ENCODE results near the gene SLC43A3. TPM values are rescaled to one million over a fixed set of nuclear protein-coding genes. Genes with fewer than 3 reads are reported as not detected.
A peak's percentile ranks its signal among the peaks of the same experiment; 100 is the strongest.
"Not testable (repeated sequence)": the region's sequence is repeated elsewhere in the genome, so short reads cannot be mapped to it uniquely, and the experiment has no call there.

The SLC43A3 gene
- total and polyA plus RNA-seq, 5 donors, result 20.7 to 37.0 (median 27.9) TPM

DNA sequence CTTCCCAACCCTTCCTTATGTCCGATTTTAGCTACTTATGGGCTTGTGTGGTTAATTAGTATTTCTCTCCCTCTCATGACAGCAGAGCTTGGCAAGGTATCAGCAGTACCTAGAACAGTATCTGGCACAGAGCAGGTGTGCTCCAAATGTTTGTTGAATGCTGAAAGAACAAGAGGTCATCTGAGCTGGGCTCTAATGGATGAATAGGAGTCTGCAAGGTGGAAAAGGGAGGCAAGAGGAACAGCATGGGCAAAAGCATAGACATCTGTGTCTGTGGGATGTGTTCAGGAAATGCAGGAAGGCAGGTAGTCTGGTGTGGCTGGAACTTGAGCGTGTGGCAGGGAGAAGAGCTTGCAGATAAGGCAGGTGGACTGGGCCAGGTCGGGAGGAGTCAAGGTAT, 65.0 kb downstream of the SLC43A3 start:
- intact Hi-C loops (cut with DNase I), result no loop called here
- Histone ChIP-seq H3K27me3 (ENCODE audit: control insufficient read depth, insufficient read depth) (no peaks in the 10 kb centered on the region), H3K4me3 (ENCODE audit: low read length) (no peak overlapping the region), H3K4me1 (ENCODE audit: control insufficient read depth, insufficient read depth, low read length) (no peaks in the 10 kb centered on the region), H3K27ac (ENCODE audit: low read length) (no peak overlapping the region), H3K9me3 (ENCODE audit: control insufficient read depth, low read length) (no peaks in the 10 kb centered on the region)
- no peak for ATAC-seq
- no peak for DNase-seq
- 80% methylated on average over 3 of the region's 3 CpGs for WGBS

GRCh38 chr11:57361420-57361819, 65.5 kb downstream of the SLC43A3 start:
- intact Hi-C loops (cut with DNase I); ATAC-seq; H3K27ac ChIP-seq (ENCODE audit: low read length); H3K4me1 ChIP-seq (ENCODE audit: control insufficient read depth, insufficient read depth, low read length); H3K27me3 ChIP-seq (ENCODE audit: control insufficient read depth, insufficient read depth); H3K9me3 ChIP-seq (ENCODE audit: control insufficient read depth, low read length); H3K4me3 ChIP-seq (ENCODE audit: low read length); DNase-seq: not testable (repeated sequence)

DNA sequence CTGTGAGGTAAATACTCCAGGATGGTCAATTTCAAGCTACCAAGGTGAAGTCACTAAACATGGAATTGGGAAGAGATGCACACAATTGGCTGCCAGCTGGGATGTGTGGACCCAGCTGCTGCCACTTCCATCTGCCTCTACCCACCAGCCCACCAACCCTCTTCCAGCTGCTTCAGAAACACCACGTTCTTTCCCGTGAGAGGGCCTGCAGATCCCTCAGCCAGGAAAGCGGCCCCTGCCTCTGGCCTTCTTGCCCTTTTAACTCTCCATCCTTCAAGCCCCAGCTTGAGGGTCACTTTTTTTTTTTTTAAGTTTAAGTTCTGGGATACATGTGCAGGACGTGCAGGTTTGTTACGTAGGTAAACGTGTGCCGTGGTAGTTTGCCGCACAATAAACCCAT, 65.9 kb downstream of the SLC43A3 start:
- Histone ChIP-seq H3K4me1 (ENCODE audit: control insufficient read depth, insufficient read depth, low read length) (no peaks in the 10 kb centered on the region), H3K9me3 (ENCODE audit: control insufficient read depth, low read length) (no peaks in the 10 kb centered on the region), H3K27me3 (ENCODE audit: control insufficient read depth, insufficient read depth) (no peaks in the 10 kb centered on the region), H3K27ac (ENCODE audit: low read length) (no peak overlapping the region), H3K4me3 (ENCODE audit: low read length) (no peak overlapping the region)
- intact Hi-C loops (cut with DNase I), result no loop called here
- WGBS, result 94% methylated on average over 8 of the region's 8 CpGs
- ATAC-seq (no peak), DNase-seq (no peak)

DNA sequence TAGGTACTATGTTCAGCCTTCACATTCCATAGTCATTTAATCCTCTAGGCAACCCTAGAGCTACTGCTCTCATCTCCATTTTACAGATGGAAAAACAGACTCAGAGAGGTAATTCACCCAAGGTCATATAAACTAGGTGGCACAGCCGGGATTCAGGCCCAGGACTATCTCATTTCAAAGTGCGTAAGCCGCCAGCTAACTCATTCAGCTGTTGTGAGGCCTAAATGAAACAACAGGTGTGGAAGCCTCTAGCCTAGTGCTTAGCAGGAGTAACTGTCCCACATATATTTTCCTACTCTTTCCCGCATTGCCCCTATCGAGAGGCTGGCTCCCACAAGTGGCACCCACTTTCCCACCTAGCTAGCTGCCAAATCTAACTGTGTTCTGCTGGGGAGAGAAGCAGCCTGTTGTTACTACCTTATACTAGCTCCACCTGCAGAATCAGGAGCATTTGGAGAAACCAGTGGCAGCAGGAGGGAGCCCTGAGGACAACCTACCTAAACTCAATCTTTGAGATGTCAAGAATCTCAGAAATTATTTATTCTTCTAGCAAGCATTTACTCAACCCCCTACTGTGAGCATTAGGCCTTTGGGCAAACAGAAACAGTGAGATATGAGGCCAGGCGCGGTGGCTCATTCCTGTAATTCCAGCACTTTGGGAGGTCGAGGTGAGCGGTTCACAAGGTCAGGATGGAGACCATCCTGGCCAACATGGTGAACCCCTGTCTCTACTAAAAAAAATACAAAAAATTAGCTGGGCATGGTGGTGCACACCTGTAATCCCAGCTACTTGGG, 66.8 kb downstream of the SLC43A3 start:
- no peak for ATAC-seq
- H3K27ac ChIP-seq (ENCODE audit: low read length), result no peak overlapping the region
- H3K27me3 ChIP-seq (ENCODE audit: control insufficient read depth, insufficient read depth), result no peaks in the 10 kb centered on the region
- WGBS, result 88% methylated on average over 9 of the region's 9 CpGs
- H3K4me1 ChIP-seq (ENCODE audit: control insufficient read depth, insufficient read depth, low read length), result no peaks in the 10 kb centered on the region
- intact Hi-C loops (cut with DNase I), result no loop called here
- H3K4me3 ChIP-seq (ENCODE audit: low read length), result no peak overlapping the region
- H3K9me3 ChIP-seq (ENCODE audit: control insufficient read depth, low read length), result no peaks in the 10 kb centered on the region
- DNase-seq, result no peak

- 89% methylated on average over 5 of the region's 5 CpGs for WGBS
- no peaks in the 10 kb centered on the region for H3K9me3 ChIP-seq (ENCODE audit: control insufficient read depth, low read length)
- no peak for DNase-seq
- no peak overlapping the region for H3K27ac ChIP-seq (ENCODE audit: low read length)
- no peak overlapping the region for H3K4me3 ChIP-seq (ENCODE audit: low read length)
- no peak for ATAC-seq
- H3K4me1 ChIP-seq (ENCODE audit: control insufficient read depth, insufficient read depth, low read length), result peaks cover 2% of the 10 kb centered on the region
- no peaks in the 10 kb centered on the region for H3K27me3 ChIP-seq (ENCODE audit: control insufficient read depth, insufficient read depth)
- intact Hi-C loops (cut with DNase I), result no loop called here
These were observed 67.5 kb downstream of the SLC43A3 start for GRCh38 chr11:57359396-57359795.

GRCh38 chr11:57358991-57359390, 67.9 kb downstream of the SLC43A3 start:
- DNase-seq (no peak), ATAC-seq (peak in 1 of 2 donors; percentile 12)
- WGBS, result 77% methylated on average over 9 of the region's 9 CpGs
- intact Hi-C loops (cut with DNase I), result no loop called here
- Histone ChIP-seq H3K4me1 (ENCODE audit: control insufficient read depth, insufficient read depth, low read length) (peaks cover 2% of the 10 kb centered on the region), H3K27ac (ENCODE audit: low read length) (no peak overlapping the region), H3K27me3 (ENCODE audit: control insufficient read depth, insufficient read depth) (no peaks in the 10 kb centered on the region), H3K4me3 (ENCODE audit: low read length) (no peak overlapping the region), H3K9me3 (ENCODE audit: control insufficient read depth, low read length) (no peaks in the 10 kb centered on the region)

DNA sequence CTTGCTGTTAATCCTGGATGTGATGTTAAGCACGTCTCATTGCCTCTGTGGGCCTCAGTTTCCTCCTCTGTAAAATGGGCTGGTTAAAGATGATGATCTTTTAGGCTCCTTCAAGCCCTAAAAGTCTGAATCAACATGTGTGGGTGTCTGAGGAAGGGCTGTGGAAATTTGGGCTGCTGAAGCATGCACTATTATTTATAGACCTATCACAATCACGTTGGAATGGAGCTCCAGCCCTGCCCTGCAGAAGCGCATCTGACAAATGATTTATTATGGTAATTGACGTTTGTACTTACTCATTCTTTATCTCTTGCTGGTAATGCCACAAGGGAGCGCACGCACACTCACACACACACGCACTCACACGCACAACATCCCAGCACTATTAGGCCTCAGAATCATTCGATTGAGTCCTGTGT, 68.4 kb downstream of the SLC43A3 start:
- DNase-seq (no peak), ATAC-seq (peak; percentile 39 to 54)
- peaks cover 2% of the 10 kb centered on the region for H3K4me1 ChIP-seq (ENCODE audit: control insufficient read depth, insufficient read depth, low read length)
- intact Hi-C loops (cut with DNase I), result no loop called here
- H3K4me3 ChIP-seq (ENCODE audit: low read length), result no peak overlapping the region
- H3K9me3 ChIP-seq (ENCODE audit: control insufficient read depth, low read length), result no peaks in the 10 kb centered on the region
- 78% methylated on average over 9 of the region's 9 CpGs for WGBS
- no peaks in the 10 kb centered on the region for H3K27me3 ChIP-seq (ENCODE audit: control insufficient read depth, insufficient read depth)
- H3K27ac ChIP-seq (ENCODE audit: low read length), result no peak overlapping the region

DNA sequence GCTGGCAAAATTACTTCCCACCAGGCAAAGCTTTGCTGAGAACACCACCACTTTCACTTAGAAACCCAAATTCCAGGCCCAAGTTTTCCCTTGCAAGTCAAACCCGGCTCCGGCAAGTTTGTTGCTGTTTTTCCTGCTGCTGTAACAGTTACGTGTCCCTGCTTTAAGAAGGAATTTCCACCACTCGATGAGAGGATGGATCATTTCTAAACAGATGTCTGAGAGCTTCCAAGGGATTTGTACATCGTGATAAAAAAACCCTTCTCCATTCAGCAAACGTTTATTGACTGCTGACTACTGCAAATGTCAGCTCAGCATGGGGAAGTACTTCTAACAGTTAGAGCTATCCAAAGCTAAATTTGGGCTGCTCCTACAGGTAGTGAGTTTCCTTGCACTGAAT, 69.1 kb downstream of the SLC43A3 start:
- Histone ChIP-seq H3K4me1 (ENCODE audit: control insufficient read depth, insufficient read depth, low read length) (peaks cover 2% of the 10 kb centered on the region), H3K27ac (ENCODE audit: low read length) (no peak overlapping the region), H3K4me3 (ENCODE audit: low read length) (no peak overlapping the region), H3K9me3 (ENCODE audit: control insufficient read depth, low read length) (no peaks in the 10 kb centered on the region), H3K27me3 (ENCODE audit: control insufficient read depth, insufficient read depth) (no peaks in the 10 kb centered on the region)
- ATAC-seq (no peak), DNase-seq (no peak)
- intact Hi-C loops (cut with DNase I), result no loop called here
- WGBS, result 26% methylated on average over 6 of the region's 6 CpGs

GRCh38 chr11:57357310-57357709, 69.6 kb downstream of the SLC43A3 start:
- intact Hi-C loops (cut with DNase I), result no loop called here
- Histone ChIP-seq H3K27ac (ENCODE audit: low read length) (no peak overlapping the region), H3K4me3 (ENCODE audit: low read length) (no peak overlapping the region), H3K9me3 (ENCODE audit: control insufficient read depth, low read length) (no peaks in the 10 kb centered on the region), H3K4me1 (ENCODE audit: control insufficient read depth, insufficient read depth, low read length) (peaks cover 2% of the 10 kb centered on the region), H3K27me3 (ENCODE audit: control insufficient read depth, insufficient read depth) (no peaks in the 10 kb centered on the region)
- DNase-seq (no peak), ATAC-seq (no peak)
- WGBS, result 89% methylated on average over 3 of the region's 3 CpGs

Other genes starting within 250 kb of the SLC43A3 start
- gene LRRC55, start 245.2 kb downstream of the SLC43A3 start, total RNA-seq, result under 1 TPM in 3 of 4 donors, not detected in 1; 0.08 to 0.09 (median 0.09) TPM
- gene LRRC55, start 245.2 kb downstream of the SLC43A3 start, polyA plus RNA-seq, result 0.02 TPM
- 10 to 100 TPM; 15.6 to 26.4 (median 17.9) TPM for gene APLNR, start 189.9 kb downstream of the SLC43A3 start, total RNA-seq
- gene APLNR, start 189.9 kb downstream of the SLC43A3 start, polyA plus RNA-seq, result 2.2 TPM
- 10 to 100 TPM; 45.8 to 77.1 (median 55.3) TPM for gene TNKS1BP1, start 102.2 kb downstream of the SLC43A3 start, total RNA-seq
- gene TNKS1BP1, start 102.2 kb downstream of the SLC43A3 start, polyA plus RNA-seq, result 52.0 TPM
- 10 to 100 TPM; 43.1 to 46.6 (median 43.4) TPM for gene SSRP1, start 91.2 kb downstream of the SLC43A3 start, total RNA-seq
- gene SSRP1, start 91.2 kb downstream of the SLC43A3 start, polyA plus RNA-seq, result 35.0 TPM
- gene P2RX3, start 88.8 kb downstream of the SLC43A3 start, total RNA-seq, result not detected
- gene P2RX3, start 88.8 kb downstream of the SLC43A3 start, polyA plus RNA-seq, result 0.20 TPM
- gene PRG3, start 46.0 kb downstream of the SLC43A3 start, total RNA-seq, result not detected
- not detected for gene PRG3, start 46.0 kb downstream of the SLC43A3 start, polyA plus RNA-seq
- gene PRG2, start 36.5 kb downstream of the SLC43A3 start, total RNA-seq, result under 1 TPM in 1 of 4 donors, not detected in 3; 0.23 TPM
- gene PRG2, start 36.5 kb downstream of the SLC43A3 start, polyA plus RNA-seq, result 0.16 TPM
- 1 to 10 TPM in 1 of 4 donors, under 1 TPM in 3; 0.65 to 1.4 (median 0.79) TPM for gene RTN4RL2, start 33.4 kb upstream of the SLC43A3 start, total RNA-seq
- gene RTN4RL2, start 33.4 kb upstream of the SLC43A3 start, polyA plus RNA-seq, result 0.97 TPM
- gene SLC43A1, start 88.6 kb upstream of the SLC43A3 start, total RNA-seq, result 1 to 10 TPM; 3.4 to 10.0 (median 8.8) TPM
- gene SLC43A1, start 88.6 kb upstream of the SLC43A3 start, polyA plus RNA-seq, result 8.4 TPM
- gene TIMM10, start 103.6 kb upstream of the SLC43A3 start, total RNA-seq, result 10 to 100 TPM; 40.6 to 68.8 (median 50.2) TPM
- 59.2 TPM for gene TIMM10, start 103.6 kb upstream of the SLC43A3 start, polyA plus RNA-seq
- not detected for gene SMTNL1, start 110.5 kb upstream of the SLC43A3 start, total RNA-seq
- gene SMTNL1, start 110.5 kb upstream of the SLC43A3 start, polyA plus RNA-seq, result not detected
- 10 to 100 TPM; 22.6 to 28.8 (median 24.6) TPM for gene UBE2L6, start 140.6 kb upstream of the SLC43A3 start, total RNA-seq
- gene UBE2L6, start 140.6 kb upstream of the SLC43A3 start, polyA plus RNA-seq, result 19.8 TPM
- 100 to 1,000 TPM; 181 to 294 (median 203) TPM for gene SERPING1, start 170.6 kb upstream of the SLC43A3 start, total RNA-seq
- 268 TPM for gene SERPING1, start 170.6 kb upstream of the SLC43A3 start, polyA plus RNA-seq
- 1 to 10 TPM in 1 of 4 donors, under 1 TPM in 3; 0.33 to 1.1 (median 0.62) TPM for gene YPEL4, start 222.8 kb upstream of the SLC43A3 start, total RNA-seq
- 1.5 TPM for gene YPEL4, start 222.8 kb upstream of the SLC43A3 start, polyA plus RNA-seq
- 1 to 10 TPM; 6.3 to 8.2 (median 7.2) TPM for gene CLP1, start 230.6 kb upstream of the SLC43A3 start, total RNA-seq
- 4.6 TPM for gene CLP1, start 230.6 kb upstream of the SLC43A3 start, polyA plus RNA-seq
- gene ZDHHC5, start 241.0 kb upstream of the SLC43A3 start, total RNA-seq, result 10 to 100 TPM; 38.9 to 60.4 (median 54.3) TPM
- 27.0 TPM for gene ZDHHC5, start 241.0 kb upstream of the SLC43A3 start, polyA plus RNA-seq